Thymus (tissue), 11 donors: ENCODE data around the gene NHERF2. TPM values are rescaled to one million over a fixed set of nuclear protein-coding genes. Genes with fewer than 3 reads are reported as not detected.

ENCODE experiments used
- DNase-seq, 9 donors: peaks; one replicate each; pipeline ENCODE4 v3.0.0-alpha.2; 2013; ENCODE audit warnings: low spot score in 9 of 9, low read depth in 6 of 9, missing footprints in 1 of 9
- H3K27ac ChIP-seq, 2 donors: one replicate each; pipeline ENCODE4 v1.5.1; 2013; ENCODE audit warnings: control low read depth in 1 of 2, low read depth in 1 of 2, low read length in 1 of 2, mild to moderate bottlenecking in 1 of 2, moderate library complexity in 1 of 2
- H3K27me3 ChIP-seq, 2 donors: one replicate each; pipeline ENCODE4 v1.5.1; 2013; ENCODE audit warnings: low read length in 1 of 2; ENCODE audit not compliant: control insufficient read depth in 2 of 2, insufficient read depth in 1 of 2
- H3K36me3 ChIP-seq, 2 donors: one replicate each; pipeline ENCODE4 v1.5.1; 2013; ENCODE audit warnings: low read length in 1 of 2, mild to moderate bottlenecking in 1 of 2, moderate library complexity in 1 of 2; ENCODE audit not compliant: control insufficient read depth in 2 of 2, insufficient read depth in 2 of 2
- H3K4me1 ChIP-seq, 2 donors: one replicate each; pipeline ENCODE4 v1.5.1; 2013; ENCODE audit warnings: low read length in 2 of 2; ENCODE audit not compliant: control insufficient read depth in 2 of 2, insufficient read depth in 2 of 2
- H3K4me3 ChIP-seq, 2 donors: one replicate each; pipeline ENCODE4 v1.5.1; 2013; ENCODE audit warnings: low read length in 2 of 2, control low read depth in 1 of 2, mild to moderate bottlenecking in 1 of 2
- H3K9me3 ChIP-seq, 2 donors: one replicate each; pipeline ENCODE4 v1.5.1; 2013; ENCODE audit warnings: low read length in 1 of 2, mild to moderate bottlenecking in 1 of 2; ENCODE audit not compliant: control insufficient read depth in 2 of 2, insufficient read depth in 1 of 2
- WGBS: extraction: QIAGEN DNeasy Blood & Tissue Kit; methylation state at CpG from one replicate; pipeline ENCODE4 v1.1.7; 2013; 5-methylcytosine and 5-hydroxymethylcytosine counted together
- polyA plus RNA-seq: library from polyadenylated mRNA; stranded (reverse); fragments of 200-250 nt; gene quantifications from one replicate; pipeline ENCODE4 v1.2.3, GENCODE V29; 2013
- total RNA-seq: library from RNA; stranded (reverse); fragments of 120-200 nt; gene quantifications from one replicate; pipeline ENCODE4 v1.2.4, GENCODE V29; 2013
- donor health status: healthy.

Gene NHERF2
- total and polyA plus RNA-seq, 2 donors = 6.3 to 23.4 TPM

GRCh38 chr16:2047330-2048115 lies 20.8 kb downstream of the NHERF2 start, which contains the start of the genes NTHL1 and TSC2:
NTHL1 (minus strand) TSS chr16:2047834; CDS start chr16:2047823, 11 bp downstream.
TSC2 (plus strand) TSS chr16:2047985; CDS start chr16:2048616, 631 bp downstream.
- DNase-seq = peak; percentile 85 to 96 (median 91)
- Histone ChIP-seq H3K27ac (no peak within 1 kb of the TSS), H3K4me3 (peak within 1 kb of the TSS; percentile 81 to 87), H3K27me3 (no peaks in the 10 kb centered on the region), H3K4me1 (peaks cover 10 to 29% of the 10 kb centered on the region in 2 donors), H3K36me3 (peaks cover 19 to 24% of the 10 kb centered on the region in 2 donors), H3K9me3 (no peaks in the 10 kb centered on the region)
- WGBS = under 1% methylated on average over 81 of the region's 81 CpGs

GRCh38 chr16:2048116-2048543 lies 21.4 kb downstream of the NHERF2 start:
- Histone ChIP-seq H3K4me3 (peak overlapping the region; percentile 81 to 87), H3K9me3 (no peaks in the 10 kb centered on the region), H3K36me3 (peaks cover 24 to 30% of the 10 kb centered on the region in 2 donors), H3K27ac (no peak overlapping the region), H3K4me1 (peaks cover 10 to 26% of the 10 kb centered on the region in 2 donors), H3K27me3 (no peaks in the 10 kb centered on the region)
- DNase-seq = no peak
- under 1% methylated on average over 30 of the region's 30 CpGs for WGBS

- 99% methylated on average over 21 of the region's 21 CpGs for WGBS
- H3K36me3 ChIP-seq = peaks cover 48 to 67% of the 10 kb centered on the region in 2 donors
Observed at GRCh38 chr16:2053211-2053610, 26.5 kb downstream of the NHERF2 start.

GRCh38 chr16:2053897-2054296 lies 27.2 kb downstream of the NHERF2 start:
- H3K27ac ChIP-seq = no peak overlapping the region
- no peaks in the 10 kb centered on the region for H3K27me3 ChIP-seq
- 99% methylated on average over 17 of the region's 17 CpGs for WGBS
- H3K36me3 ChIP-seq = peaks cover 52 to 74% of the 10 kb centered on the region in 2 donors
- no peaks in the 10 kb centered on the region for H3K9me3 ChIP-seq
- peaks cover 0 to 1% of the 10 kb centered on the region in 2 donors for H3K4me1 ChIP-seq
- no peak for DNase-seq
- H3K4me3 ChIP-seq = no peak overlapping the region

More at GRCh38 chr16:2053211-2053610, 26.5 kb downstream of the NHERF2 start:
- Histone ChIP-seq H3K27ac (no peak overlapping the region), H3K9me3 (no peaks in the 10 kb centered on the region), H3K4me3 (no peak overlapping the region), H3K4me1 (peaks cover 6 to 8% of the 10 kb centered on the region in 2 donors), H3K27me3 (no peaks in the 10 kb centered on the region)
- DNase-seq = no peak

- peaks cover 51 to 74% of the 10 kb centered on the region in 2 donors for H3K36me3 ChIP-seq
- H3K27ac ChIP-seq = no peak overlapping the region
- H3K27me3 ChIP-seq = no peaks in the 10 kb centered on the region
- no peaks in the 10 kb centered on the region for H3K9me3 ChIP-seq
- WGBS = 96% methylated on average over 29 of the region's 29 CpGs
- no peaks in the 10 kb centered on the region for H3K4me1 ChIP-seq
- H3K4me3 ChIP-seq = no peak overlapping the region
- DNase-seq = no peak
Observed at GRCh38 chr16:2054543-2055245, 28.0 kb downstream of the NHERF2 start.

- Histone ChIP-seq H3K4me1 (no peaks in the 10 kb centered on the region), H3K27me3 (no peaks in the 10 kb centered on the region), H3K4me3 (no peak overlapping the region), H3K27ac (no peak overlapping the region), H3K36me3 (peaks cover 55 to 81% of the 10 kb centered on the region in 2 donors), H3K9me3 (no peaks in the 10 kb centered on the region)
- no peak for DNase-seq
- 95% methylated on average over 15 of the region's 15 CpGs for whole genome bisulfite sequencing
Observed at GRCh38 chr16:2056077-2056476, 29.4 kb downstream of the NHERF2 start.

- DNase-seq = no peak
- no peak overlapping the region for H3K27ac ChIP-seq
- H3K27me3 ChIP-seq = no peaks in the 10 kb centered on the region
- H3K4me1 ChIP-seq = no peaks in the 10 kb centered on the region
- no peak overlapping the region for H3K4me3 ChIP-seq
- H3K36me3 ChIP-seq = peaks cover 49 to 84% of the 10 kb centered on the region in 2 donors
- H3K9me3 ChIP-seq = no peaks in the 10 kb centered on the region
- 98% methylated on average over 19 of the region's 19 CpGs for WGBS
Observed at GRCh38 chr16:2056681-2057407, 30.1 kb downstream of the NHERF2 start.

- no peaks in the 10 kb centered on the region for H3K4me1 ChIP-seq
- DNase-seq = no peak
- H3K27ac ChIP-seq = no peak overlapping the region
- WGBS = 97% methylated on average over 10 of the region's 10 CpGs
- H3K36me3 ChIP-seq = peaks cover 48 to 84% of the 10 kb centered on the region in 2 donors
- H3K9me3 ChIP-seq = no peaks in the 10 kb centered on the region
- H3K27me3 ChIP-seq = no peaks in the 10 kb centered on the region
- no peak overlapping the region for H3K4me3 ChIP-seq
Observed at GRCh38 chr16:2057438-2057837, 30.7 kb downstream of the NHERF2 start.
